ENCODE results near the gene SCGB1D2. TPM values are rescaled to one million over a fixed set of nuclear protein-coding genes. Genes with fewer than 3 reads are reported as not detected.

SCGB1D2 gene
- total and polyA plus RNA-seq, 10 of the 15 experiments (the other 5 are each of a cell fraction or from before 2014, with no cell fraction given) = 0.48 TPM; not detected in 9

- H3K4me3 ChIP-seq = no peak overlapping the region
- TF ChIP-seq BCL11A (IDR thresholded peaks at IDR 0.05; ENCODE audit: low read depth, low read length) = no peak
- no peak for TF ChIP-seq CEBPB (IDR thresholded peaks at IDR 0.05; ENCODE audit: borderline replicate concordance in 1 of 2, low read depth in 2 of 2, low read length in 2 of 2)
- no peak for TF ChIP-seq IRF5 (IDR thresholded peaks at IDR 0.05; ENCODE audit: borderline replicate concordance)
- TF ChIP-seq RB1 (IDR thresholded peaks at IDR 0.05; ENCODE audit: borderline replicate concordance) = no peak
- TF ChIP-seq SMC3 (IDR thresholded peaks at IDR 0.05; ENCODE audit: borderline replicate concordance, low read length) = no peak
- no peak for TF ChIP-seq SPI1 (IDR thresholded peaks at IDR 0.05; ENCODE audit: borderline replicate concordance, insufficient read depth, low read depth, low read length)
- no peak for TF ChIP-seq FOXM1 (IDR thresholded peaks at IDR 0.05; ENCODE audit: low read depth, low read length)
- TF ChIP-seq SIN3A (IDR thresholded peaks at IDR 0.05; ENCODE audit: low read depth, low read length) = no peak
- TF ChIP-seq RFX5 (IDR thresholded peaks at IDR 0.05; ENCODE audit: low read depth, low read length) = no peak
- TF ChIP-seq KAT2A (conservative IDR thresholded peaks at IDR 0.05; ENCODE audit: control insufficient read depth, low read depth, low read length) = no peak
- TF ChIP-seq CBX5 (IDR thresholded peaks at IDR 0.05; ENCODE audit: low read depth) = no peak
- no peak for TF ChIP-seq ZBTB4 (CRISPR knock-in tag; IDR thresholded peaks at IDR 0.05)
- H3K4me1 ChIP-seq (ENCODE audit: control insufficient read depth, insufficient read depth, low read length) = no peaks in the 10 kb centered on the region
- WGBS (ENCODE audit: insufficient coverage, insufficient replicate concordance, low lambda C conversion rate, missing lambda C conversion rate) = 1% methylated on average over 5 of the region's 5 CpGs
- no peak for FAIRE-seq
- no peaks in the 10 kb centered on the region for H3K9me3 ChIP-seq (replicated peaks; ENCODE audit: control insufficient read depth, insufficient read depth, low read length)
- no peak for ATAC-seq
- in situ Hi-C loops (cut with MboI) = no loop called here
- BruUV-seq (replicated peaks) = no TSS peak
- H3K79me2 ChIP-seq (ENCODE audit: control insufficient read depth, insufficient read depth, low read length) = no peaks in the 10 kb centered on the region
- no peaks in the 10 kb centered on the region for H4K20me1 ChIP-seq (ENCODE audit: control insufficient read depth, insufficient read depth)
- no peak overlapping the region for H3K4me2 ChIP-seq (ENCODE audit: control insufficient read depth, insufficient read depth)
- no peak overlapping the region for H2AFZ ChIP-seq (ENCODE audit: control insufficient read depth, low read depth, low read length)
- intact Hi-C loops (cut with micrococcal nuclease; ENCODE audit: unreplicated experiment) = no loop called here
- no peaks in the 10 kb centered on the region for H3K36me3 ChIP-seq (ENCODE audit: control insufficient read depth in 2 of 2, insufficient read depth in 2 of 2, low read length in 1 of 2)
- DNase-seq (ENCODE audit: low read depth, low spot score) = no peak
- ChIA-PET RAD21 (ENCODE audit: unreplicated experiment) (interaction anchor here (0.7 kb wide), 1 partner anchor 9 kb away, joined by 3 read pairs; no protein-coding TSS in a partner anchor), POLR2A (interaction anchor here (0.6 kb wide), 1 partner anchor 40 kb away, joined by 5 read pairs; no protein-coding TSS in a partner anchor), SMC1A (ENCODE audit: uncharacterized antibody, unreplicated experiment) (no interaction called here), CTCF (interaction anchor here (1.1 kb wide), 1 partner anchor 13 kb away, joined by 3 read pairs; no protein-coding TSS in a partner anchor)
- no peak overlapping the region for H3K27ac ChIP-seq (ENCODE audit: control insufficient read depth, insufficient read depth)
- H3K27me3 ChIP-seq (replicated peaks in 1 of 2; ENCODE audit: control insufficient read depth in 2 of 2, insufficient read depth in 2 of 2, low read length in 1 of 2) = peaks cover 0 to 3% of the 10 kb centered on the region in 2 experiments; a peak in 1 of 4 replicates
- H3K9ac ChIP-seq (ENCODE audit: control insufficient read depth, insufficient read depth, low read length) = no peak overlapping the region
Observed at GRCh38 chr11:62204430-62204829, 37.6 kb upstream of the SCGB1D2 start.
